Choroid plexus epithelial cell (primary cell): ENCODE measurements around the gene GPATCH1.
"Not testable (repeated sequence)": the region's sequence is repeated elsewhere in the genome, so short reads cannot be mapped to it uniquely, and the experiment has no call there.

Experiments
- DNase-seq: peaks from one replicate; pipeline ENCODE4 v3.0.0-alpha.2; 2010; ENCODE audit warnings: low read depth
- H3K4me3 ChIP-seq: 2 replicates; pipeline ENCODE4 v1.5.1; 2011; ENCODE audit warnings: low read depth, mild to moderate bottlenecking, control low read depth, low read length, moderate library complexity
- CTCF ChIP-seq: conservative IDR thresholded peaks from 2 replicates; pipeline ENCODE4 v1.5.1; 2011; ENCODE audit warnings: low read depth, mild to moderate bottlenecking, control low read depth, inconsistent platforms, low read length, moderate library complexity

Gene GPATCH1

GRCh38 chr19:33039815-33040214 is 41.2 kb upstream of the GPATCH1 start:
- TF ChIP-seq CTCF = no peak
- DNase-seq = no peak
- H3K4me3 ChIP-seq = no peak overlapping the region

- TF ChIP-seq CTCF = no peak
- no peak overlapping the region for H3K4me3 ChIP-seq
- DNase-seq = peak; percentile 26
These were observed 39.8 kb upstream of the GPATCH1 start for GRCh38 chr19:33040994-33041827.

- DNase-seq, H3K4me3 ChIP-seq: not testable (repeated sequence)
These were observed 39.2 kb upstream of the GPATCH1 start for GRCh38 chr19:33041828-33042160.

- H3K4me3 ChIP-seq = no peak overlapping the region
- no peak for TF ChIP-seq CTCF
- DNase-seq = no peak
These were observed 33.6 kb upstream of the GPATCH1 start for GRCh38 chr19:33047422-33047821.

- H3K4me3 ChIP-seq = no peak overlapping the region
- DNase-seq = no peak
- no peak for TF ChIP-seq CTCF
These were observed 31.9 kb upstream of the GPATCH1 start for GRCh38 chr19:33048806-33049676.

GRCh38 chr19:33050110-33050509 is 30.9 kb upstream of the GPATCH1 start:
- no peak for DNase-seq
- TF ChIP-seq CTCF = no peak
- no peak overlapping the region for H3K4me3 ChIP-seq

GRCh38 chr19:33052352-33052972 is 28.5 kb upstream of the GPATCH1 start:
- no peak overlapping the region for H3K4me3 ChIP-seq
- DNase-seq = peak; percentile 63
- TF ChIP-seq CTCF = no peak
